RKO (cell line): ENCODE results near the gene INKA2.

ENCODE experiments used
- DNase-seq: peaks from one replicate; pipeline ENCODE4 v3.0.0-alpha.2; 2016; ENCODE audit warnings: low spot score

INKA2 gene

DNA sequence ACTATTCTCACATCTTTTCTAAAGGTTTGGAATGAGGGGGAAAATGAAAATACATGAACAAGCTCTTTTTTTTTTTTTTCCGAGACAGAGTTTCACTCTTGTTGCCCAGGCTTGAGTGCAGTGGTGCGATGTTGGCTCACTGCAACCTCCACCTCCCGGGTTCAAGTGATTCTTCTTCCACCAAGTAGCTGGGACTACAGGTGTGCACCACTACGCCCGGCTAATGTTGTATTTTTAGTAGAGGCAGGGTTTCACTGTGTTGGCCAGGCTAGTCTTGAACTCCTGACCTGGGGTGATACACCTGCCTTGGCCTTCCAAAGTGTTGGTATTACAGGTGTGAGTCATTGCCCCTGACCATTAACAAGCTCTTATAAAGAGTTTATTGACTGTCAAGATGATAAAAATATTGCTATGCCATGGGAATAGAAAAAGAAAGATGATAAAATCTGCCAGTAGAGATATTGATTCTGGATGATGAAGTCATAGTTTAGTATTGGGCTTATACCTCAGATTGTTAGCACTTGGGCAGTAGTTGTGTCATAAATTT is 36.6 kb downstream of the INKA2 start:
- DNase-seq: no peak

DNA sequence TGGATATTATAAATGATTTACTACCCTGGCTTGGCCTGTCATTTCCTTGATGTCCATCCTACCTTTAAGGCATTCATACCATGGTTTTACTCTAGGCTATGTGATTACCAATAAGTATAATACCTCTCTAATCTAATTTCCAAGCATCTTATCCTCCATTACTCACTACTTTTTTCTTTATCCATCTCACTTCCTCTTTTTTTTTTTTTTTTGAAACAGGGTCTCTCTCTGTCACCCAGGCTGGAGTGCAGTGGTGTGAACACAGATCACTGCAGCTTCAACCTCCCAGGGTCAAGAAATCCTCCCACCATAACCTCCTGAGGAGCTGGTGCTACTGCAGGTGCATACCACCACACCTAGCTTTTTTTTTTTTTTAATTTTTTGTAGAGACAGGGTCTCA is 39.9 kb downstream of the INKA2 start:
- no peak for DNase-seq

DNA sequence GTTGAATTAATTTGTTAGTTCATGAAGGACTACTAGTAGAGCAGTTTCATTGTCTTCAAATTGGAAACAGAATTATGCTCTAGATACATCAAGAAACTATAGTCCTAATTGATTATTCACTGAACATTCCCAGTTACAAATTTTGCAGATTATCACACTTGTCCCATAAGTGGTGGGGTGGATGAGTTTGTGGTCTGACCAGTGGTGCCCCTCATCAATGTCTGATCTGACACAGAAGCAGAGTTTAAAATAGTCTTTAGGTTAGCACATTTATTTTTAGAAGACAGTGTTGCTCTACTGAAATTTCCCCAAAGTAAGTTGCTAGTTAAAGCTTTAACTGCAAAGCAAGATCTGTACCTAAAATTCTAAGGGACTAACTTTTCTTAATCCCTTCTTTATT is 42.9 kb downstream of the INKA2 start:
- DNase-seq: no peak

DNA sequence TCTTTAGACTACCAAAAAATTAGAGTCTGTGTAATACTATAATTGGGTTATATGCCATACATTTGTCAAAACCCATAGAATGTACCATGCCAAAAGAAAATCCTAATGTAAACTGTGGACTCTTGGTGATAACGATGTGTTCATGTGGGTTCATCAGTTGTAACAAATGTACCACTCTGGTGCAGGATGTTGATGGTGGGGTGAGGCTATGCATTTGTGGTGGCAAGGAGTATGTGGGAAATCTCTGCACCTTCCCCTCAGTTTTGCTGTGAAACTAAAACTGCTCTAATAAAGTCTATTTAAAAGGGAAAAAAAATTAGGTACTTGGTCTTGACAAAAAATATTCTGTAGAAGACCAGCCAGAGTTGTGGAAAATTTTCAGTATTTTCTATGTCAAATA is 43.4 kb downstream of the INKA2 start:
- no peak for DNase-seq

DNA sequence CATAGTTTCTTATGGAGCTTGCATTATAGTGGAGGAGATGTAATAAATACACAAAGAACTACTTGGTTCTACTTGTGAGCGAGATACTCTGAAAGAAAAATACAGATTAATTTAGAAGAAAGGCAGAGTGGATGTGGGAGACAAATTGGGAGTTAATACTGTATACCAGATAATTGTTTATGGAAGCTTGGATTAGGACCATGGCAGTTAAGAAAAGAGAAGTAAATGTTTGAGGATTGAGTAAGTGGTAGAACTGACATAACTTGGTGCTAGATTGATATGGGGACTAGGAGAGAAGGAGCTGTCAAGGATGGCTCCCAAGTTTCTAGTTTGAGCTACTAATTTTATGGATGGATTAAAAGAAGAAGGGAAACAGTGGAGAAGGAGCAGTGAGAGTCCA is 47.3 kb downstream of the INKA2 start:
- DNase-seq: no peak

DNA sequence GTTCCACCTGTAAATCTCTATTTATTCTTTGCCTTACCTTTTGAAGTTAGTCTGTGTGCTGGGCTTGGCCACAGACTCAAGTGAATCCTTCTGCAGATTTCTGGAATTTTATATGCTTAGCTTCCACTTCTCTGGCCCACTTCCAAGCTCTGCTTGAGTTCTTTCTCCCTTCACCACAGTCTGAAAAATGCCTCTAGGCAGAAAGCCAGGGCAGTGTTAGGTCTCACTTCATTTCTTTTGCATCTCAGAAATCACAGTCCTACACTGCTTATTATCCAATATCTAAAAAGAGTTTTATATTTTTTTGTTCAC is 48.9 kb downstream of the INKA2 start:
- no peak for DNase-seq
